GM21423 (cell line): ENCODE measurements around the gene METTL26.

ENCODE experiments used
- ATAC-seq: cut with Tn5 transposase; IDR thresholded peaks from one replicate; pipeline ENCODE4 v1.9.1; 2021; ENCODE audit warnings: mild to moderate bottlenecking, moderate library complexity; ENCODE audit not compliant: unreplicated experiment

METTL26 gene

DNA sequence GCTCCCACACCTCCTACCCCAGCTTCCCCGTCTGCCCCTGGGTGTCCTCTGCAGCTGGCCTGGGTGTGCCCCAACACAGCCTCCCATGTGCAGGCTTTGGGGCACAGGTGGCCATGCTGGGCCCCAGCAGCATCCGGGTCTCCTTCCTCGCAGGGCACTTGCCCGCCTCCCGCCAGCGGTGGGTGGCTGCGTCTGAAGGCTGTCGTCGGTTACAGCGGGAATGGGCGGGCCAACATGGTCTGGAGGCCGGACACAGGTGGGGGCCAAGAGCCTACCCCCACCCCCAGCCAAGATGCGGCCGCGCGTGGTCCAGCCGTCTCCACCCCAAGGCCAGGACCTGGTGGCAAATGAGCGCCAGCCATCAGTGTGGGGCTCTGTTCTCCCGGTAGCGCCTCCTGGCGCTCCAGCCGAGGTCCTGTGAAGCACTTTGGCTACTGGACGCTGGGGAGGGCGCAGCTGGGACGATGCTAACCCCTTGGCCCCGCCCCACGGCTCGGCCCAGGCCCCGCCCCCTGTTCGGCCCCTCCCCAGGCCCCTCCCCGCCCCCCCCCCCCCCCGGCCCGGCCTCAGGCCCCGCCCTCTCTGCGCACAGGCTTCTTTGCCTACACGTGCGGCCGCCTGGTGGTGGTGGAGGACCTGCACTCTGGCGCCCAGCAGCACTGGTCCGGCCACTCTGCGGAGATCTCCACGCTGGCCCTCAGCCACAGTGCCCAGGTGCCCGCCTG is 24.5 kb upstream of the METTL26 start:
- peak; percentile 38 for ATAC-seq

DNA sequence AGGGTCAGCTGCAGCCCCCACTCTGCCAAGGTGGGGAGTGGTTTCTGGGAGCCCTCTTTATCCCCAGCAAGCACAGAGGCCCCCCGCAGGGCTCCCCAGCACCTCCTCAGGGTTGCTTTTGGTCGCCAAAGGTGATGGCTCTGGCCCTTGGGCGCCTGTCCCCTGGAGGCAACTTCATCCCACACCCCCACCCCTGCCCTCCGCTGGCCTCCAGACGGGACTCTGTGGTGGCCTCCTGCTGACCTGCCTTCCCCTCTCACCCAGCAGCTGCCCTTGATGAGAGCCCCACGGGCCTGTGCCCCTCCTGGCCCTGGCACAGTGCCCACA is 24.0 kb upstream of the METTL26 start:
- no peak for ATAC-seq

DNA sequence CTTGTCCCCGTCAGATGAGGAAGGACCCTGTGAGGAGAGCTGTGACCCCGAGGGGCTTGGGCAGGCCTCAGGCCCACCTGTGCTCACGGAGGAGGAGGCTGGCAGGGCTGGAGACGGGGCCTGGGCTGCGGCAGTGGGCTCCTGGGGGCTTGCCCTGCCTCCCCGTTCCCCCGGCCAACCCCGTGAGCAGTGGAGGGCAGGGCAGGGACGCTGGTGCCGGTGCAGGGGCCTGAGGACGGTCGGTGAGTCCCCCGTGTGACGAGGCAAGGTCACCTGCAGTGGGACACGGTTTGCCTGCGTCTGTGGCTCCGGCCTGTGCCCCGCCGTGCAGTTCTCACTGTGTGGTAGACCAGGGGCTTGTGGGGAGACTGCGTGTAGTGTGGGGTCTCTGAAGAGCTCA is 23.5 kb upstream of the METTL26 start:
- no peak for ATAC-seq

DNA sequence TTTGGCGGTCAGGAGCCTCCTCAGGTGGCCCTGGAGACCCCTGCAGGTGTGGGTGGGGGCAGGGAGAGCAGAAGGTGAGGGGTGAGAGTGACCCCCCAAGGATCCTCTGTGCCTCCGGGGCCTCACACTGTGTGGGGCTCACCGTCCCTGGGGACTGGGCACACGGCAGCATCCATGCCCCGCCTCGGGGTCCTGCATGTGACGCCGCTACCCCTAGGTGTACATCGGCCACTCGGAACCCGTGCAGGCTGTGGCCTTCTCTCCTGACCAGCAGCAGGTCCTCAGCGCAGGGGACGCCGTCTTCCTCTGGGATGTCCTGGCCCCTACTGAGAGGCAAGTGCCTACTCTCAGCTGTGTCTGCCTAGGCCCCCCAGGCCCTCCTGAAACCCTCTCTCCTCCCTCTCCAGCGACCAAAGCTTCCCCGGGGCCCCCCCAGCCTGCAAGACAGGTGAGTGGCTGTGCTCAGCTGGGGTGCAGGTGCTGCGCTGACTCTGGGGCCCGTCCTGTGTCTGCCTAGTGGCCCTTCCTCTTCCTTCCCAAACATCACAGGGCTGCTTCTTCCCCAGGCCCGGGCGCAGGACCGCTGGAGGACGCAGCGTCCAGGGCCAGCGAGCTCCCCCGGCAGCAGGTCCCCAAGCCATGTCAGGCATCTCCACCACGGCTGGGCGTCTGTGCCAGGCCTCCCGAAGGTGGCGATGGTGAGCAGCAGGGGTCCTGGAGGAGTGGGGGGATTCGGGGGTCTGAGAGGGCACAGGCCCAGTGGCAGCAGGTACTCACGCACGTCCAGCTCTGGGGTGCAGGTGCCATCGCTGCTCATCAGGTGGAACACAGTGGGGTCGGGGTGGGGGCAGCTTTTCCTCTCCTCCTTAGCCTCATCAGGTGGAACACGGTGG is 22.8 kb upstream of the METTL26 start:
- no peak for ATAC-seq

DNA sequence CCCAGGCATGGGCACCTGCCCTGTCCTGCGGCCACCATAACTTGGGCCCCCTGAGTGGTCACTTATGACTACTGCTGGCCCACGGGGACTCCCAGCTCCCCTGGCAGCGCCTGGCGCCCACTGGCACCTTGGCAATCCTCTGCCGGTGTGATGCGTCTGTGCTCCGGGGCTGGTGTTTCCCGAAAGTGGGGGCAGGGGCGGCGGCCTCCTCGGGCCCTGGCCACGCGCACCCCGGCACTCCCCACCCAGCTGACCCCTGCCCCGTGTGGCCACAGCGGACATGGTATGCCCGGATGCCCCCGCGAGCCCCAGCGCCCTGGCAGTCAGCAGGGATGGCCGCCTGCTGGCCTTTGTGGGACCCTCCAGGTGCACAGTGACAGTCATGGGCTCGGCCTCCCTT is 21.4 kb upstream of the METTL26 start:
- ATAC-seq: no peak

DNA sequence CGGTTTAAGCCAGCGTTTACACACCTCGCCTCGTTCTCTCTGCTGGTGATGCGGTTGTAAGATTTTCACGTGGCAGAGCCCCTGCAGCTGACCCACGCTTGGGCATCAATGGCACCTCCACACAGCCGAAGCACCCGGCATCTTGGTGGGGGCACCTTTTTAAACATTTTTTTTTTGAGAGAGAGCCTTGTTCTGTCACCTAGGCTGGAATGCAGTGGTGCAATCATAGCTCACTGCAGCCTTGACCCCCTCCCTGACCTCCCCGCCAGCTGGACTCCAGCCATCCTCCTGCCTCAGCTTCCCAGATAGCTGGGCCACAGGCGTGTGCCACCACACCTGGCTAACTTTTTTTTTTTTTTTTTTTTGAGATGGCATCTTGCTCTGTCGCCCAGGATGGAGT is 17.9 kb upstream of the METTL26 start:
- ATAC-seq: no peak

DNA sequence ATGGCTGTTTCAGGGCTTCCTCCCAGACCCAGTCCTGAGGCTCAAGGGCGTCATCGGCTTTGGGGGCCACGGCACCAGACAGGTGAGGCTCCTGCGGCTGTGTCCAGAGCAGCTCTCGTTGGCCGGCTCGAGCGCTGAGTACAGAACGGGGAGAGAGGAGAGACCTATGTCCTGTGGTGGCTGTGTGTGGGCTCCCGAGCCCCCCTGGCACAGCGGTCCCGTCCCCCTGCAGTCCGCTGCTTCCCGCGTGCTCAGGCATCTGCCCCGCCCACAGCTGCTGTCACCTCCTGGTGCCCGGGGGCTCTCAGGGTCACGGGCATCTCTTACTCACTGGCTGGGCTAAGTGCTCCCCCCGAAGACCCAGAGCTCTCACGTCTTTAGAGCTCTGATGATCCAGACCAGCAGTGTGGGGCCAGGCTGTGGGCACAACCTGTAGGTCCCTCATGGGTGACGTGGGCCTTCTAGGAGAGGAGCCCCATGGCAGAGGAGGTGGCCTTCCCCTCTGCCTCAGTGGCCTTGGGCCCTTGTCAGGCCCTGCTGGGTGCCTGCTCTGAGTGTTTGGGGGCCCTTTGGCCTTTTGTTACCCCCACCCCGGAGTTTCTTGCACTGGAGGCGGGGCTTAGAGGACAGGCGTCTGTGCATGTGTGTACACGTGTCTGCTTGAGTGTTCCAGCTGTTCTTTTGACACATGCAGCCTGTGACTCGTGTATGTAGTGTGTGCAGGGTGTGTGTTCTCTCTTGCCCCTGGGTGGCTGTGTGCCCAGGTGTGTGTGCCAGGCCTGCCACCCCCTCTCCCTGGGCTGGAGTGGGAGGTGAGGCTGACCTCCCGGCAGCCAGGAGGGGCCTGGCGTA is 16.6 kb upstream of the METTL26 start:
- ATAC-seq: no peak

DNA sequence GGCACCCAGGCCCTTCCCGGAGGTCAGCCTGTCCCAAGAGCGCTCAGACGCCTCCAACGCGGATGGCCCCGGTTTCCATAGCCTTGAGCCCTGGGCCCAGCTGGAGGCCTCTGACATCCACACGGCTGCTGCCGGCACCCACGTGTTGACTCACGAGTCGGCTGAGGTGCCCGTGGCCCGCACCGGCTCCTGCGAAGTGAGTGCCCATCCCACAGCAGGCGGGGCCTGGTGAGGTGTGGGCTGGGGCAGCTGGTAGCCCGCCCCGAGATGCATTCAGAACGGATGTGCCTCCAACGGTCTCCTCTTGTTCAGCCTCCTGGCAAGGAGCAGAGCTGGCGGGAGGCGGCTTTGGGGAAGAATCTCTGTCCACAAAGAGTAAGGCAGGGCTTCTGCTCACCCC is 15.7 kb upstream of the METTL26 start:
- no peak for ATAC-seq

DNA sequence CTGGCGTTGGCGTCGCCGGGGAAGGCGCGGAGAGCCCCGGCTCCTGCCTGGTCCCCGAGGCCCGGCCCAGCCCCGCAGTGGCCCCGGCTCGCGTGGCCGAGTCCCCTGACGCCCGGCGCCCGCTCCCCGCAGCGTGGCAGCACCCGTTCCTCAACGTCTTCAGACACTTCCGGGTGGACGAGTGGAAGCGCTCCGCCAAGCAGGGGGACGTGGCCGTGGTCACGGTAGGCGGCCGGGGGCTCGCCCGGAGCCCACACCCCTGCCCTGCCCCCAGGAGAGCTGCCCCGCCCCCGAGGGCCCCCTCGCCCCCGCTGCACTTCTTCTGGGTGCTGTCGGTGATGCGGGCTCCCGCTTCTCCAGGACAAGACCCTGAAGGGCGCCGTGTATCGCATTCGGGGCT is 13.5 kb upstream of the METTL26 start:
- ATAC-seq: peak; percentile 3

DNA sequence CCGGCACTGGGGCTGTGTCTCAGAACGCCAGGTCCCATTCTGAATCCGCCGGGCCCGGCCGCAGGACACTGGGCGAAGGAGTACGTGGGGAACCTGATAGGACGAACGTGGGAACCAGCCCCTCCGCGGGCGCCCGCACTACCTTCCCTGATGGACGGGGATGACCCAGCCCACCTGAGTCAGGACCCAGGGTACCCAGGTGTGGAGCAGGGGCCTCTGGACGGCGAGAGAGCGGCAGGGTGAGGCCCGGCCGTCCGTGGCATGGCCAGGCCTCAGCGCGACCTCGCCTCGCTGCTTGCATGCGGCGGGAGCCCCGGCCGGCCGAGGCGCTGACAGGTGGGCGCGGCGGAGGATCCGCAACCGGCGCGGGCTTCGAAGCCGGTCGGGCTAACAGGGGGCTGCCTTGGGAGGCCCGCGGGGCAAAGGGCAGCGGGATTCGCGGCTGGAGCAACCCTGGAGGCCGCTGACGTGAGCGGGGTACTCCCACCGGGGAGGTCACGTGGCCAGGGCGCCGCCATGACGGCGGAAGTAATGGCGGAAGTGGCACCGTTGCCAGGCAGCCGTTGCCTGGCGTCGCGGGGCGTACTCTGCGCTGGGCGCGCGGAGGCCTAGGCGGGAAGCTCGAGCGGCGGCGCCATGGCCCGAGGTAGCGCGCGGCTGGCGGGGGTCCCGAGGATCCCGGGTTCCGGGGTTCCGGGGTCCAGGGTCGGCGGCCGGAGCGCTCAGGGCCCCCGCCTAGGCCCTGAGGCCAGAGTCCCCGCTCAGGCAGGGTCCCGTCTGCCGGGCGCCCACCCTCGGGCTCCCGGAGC is 12.9 kb upstream of the METTL26 start, which contains the start of gene WDR90:
WDR90 (plus strand) TSS at position 585 of the 809 bp plus-strand sequence; CDS start at position 637, 52 bp downstream.
- peak; percentile 70 for ATAC-seq

DNA sequence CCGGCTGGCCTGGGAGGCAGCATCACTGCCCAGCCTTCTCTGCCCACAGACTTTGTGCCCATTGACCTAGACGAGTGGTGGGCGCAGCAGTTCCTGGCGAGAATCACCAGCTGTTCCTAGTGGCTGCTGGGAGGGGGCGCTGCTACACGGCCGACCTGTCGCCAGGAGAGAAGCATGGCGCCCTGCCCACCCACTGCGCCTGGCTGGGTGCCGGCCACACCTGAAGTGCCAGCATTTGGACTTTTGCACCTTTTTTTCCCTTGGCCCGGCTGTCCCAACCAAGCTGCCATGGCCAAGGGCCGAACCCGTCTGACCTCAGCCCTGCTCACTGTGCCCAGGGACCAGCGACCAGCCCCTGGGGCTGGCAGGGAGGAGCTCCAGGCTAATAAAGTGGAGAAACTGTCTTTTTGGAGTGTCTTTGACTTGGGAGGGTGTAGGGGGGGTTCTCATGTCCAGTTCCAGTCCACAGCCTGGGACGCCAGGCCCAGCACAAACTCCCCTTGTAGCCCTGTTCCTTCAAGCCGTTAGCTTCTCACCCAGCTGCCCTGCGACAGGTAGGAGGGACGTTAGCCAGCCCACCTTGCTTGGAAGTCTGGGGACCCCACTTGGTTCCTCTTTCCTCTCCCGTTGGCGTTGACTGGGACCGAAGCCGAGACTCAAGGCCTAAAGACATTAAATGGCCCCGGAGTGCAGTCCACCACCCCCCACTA is 12.1 kb upstream of the METTL26 start:
- no peak for ATAC-seq

DNA sequence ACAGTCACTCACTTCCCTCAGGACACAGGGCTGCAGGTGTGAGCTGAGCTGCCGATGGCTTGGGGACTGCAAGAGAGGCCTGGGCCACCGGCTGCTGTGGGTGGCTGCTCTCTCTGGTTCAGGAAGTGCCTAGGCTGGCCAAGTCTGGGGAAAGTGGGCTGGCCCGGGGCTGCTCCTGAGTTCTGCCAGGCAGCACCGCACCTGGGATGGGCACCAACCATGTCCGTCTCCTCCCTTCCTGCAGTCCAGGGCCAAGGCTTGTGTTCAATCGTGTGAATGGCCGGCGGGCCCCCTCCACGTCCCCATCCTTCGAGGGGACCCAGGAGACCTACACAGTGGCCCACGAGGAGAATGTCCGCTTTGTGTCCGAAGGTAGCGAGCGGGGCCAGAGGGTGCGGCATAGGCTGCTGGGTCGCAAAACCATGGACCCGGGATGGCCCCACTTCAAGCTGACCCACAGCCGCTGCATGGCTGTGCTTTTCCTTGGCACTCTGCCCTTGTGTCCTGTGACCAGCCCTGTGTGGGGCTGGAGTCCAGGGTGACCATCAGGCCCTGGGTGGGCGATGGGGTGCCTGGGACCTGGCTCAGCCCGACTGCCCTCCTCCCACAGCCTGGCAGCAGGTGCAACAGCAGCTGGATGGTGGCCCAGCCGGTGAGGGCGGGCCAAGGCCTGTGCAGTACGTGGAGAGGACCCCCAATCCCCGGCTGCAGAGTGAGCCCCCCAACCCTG is 11.2 kb upstream of the METTL26 start:
- ATAC-seq: no peak

DNA sequence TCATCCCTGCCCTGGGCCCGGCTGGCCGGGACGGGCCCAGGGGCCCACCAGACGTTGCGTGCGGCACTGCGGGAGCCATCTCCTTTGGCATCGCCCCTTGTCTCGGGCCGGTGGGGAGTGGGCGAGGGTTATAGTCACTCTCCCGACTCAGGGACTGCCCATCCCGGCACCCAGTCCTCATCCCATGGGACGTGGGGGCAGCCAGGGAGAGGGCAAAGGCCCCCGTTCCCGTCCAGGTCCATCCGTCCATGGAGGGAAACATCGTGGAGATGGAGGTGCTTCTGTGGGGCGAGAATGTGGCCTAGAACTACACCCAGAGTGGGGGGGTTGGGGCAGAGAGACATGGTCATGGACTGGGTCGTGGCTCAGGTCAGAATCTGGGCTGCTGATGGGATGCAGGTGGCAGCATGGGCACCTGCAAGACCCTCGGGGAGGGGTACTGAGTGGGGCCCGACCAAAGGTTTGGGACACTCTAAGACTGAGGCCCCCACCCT is 10.6 kb upstream of the METTL26 start:
- ATAC-seq: no peak

DNA sequence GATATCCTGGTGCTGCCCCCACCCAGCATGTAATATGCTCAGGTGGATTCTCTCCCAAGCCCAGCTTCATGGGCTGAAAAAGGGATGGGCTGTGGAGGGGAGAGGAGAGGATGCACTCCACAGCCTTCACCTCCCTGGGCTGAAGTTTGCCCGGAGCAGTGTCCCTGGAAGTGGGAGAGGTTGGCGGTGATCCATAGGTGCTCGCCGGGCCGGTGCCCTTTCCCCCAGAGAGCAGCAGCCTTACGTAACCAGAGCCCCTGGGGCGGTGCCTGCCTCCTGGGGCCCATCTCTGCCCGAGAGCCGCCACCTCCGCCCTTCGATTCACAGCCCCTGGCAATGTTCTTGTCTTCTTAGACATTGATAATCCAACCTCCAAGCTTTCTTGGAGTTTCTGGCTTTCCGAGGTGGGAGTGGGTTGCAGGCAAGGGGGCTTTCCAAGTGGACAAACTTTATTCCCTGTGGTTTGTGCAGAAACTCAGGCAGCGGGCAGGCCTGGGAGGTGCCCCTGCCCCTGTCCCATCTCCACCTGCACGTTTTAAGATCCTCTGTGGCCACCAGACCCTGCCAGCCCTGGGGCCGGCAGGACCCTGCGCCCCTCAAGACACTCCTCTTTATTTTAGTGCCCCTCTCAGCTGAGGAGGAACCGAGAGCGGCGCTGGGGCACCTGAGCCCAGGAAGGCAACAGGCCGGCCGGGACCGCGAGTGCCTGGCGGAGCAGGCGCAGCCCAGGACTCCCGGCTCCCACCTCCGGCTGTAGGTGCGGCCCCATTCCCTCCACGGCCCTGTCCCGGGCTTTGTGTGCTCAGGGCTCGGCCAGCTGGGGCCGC is 10.0 kb upstream of the METTL26 start:
- ATAC-seq: no peak

DNA sequence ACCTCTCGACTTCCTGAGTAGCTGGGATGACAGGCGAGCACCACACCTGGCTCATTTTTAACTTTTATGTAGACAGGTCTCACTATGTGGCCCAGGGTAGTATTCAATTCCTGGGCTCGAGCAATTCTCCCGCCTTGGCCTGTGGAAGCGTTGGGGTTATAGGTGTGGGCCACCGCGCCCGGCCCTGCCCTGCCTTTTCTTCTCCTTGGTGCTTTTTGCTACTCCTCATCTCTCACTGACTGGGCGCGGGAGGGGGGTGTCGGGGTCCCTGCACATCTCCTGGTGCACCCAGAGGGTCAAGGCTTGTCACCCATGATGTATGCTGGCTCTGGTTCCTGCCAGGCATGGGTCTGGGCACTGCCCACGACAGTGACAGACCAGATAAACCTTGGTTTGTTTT is 8.5 kb upstream of the METTL26 start:
- ATAC-seq: no peak

DNA sequence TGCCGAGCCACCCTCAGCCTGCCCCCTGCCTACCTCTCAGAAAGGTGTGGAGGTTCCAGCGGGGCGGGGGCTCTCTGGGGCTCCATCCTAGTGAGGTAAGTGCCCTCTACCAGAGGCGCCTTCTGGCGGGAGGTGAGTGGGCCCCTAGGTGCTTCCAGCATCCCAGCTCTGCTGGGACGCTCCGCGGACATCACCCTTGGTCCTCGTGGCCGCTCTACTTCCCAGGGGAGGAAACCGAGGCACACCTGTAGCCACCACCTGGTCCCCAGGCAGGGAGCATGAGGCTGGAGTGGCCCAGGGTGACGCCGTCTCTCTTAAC is 6.9 kb upstream of the METTL26 start:
- ATAC-seq: no peak

DNA sequence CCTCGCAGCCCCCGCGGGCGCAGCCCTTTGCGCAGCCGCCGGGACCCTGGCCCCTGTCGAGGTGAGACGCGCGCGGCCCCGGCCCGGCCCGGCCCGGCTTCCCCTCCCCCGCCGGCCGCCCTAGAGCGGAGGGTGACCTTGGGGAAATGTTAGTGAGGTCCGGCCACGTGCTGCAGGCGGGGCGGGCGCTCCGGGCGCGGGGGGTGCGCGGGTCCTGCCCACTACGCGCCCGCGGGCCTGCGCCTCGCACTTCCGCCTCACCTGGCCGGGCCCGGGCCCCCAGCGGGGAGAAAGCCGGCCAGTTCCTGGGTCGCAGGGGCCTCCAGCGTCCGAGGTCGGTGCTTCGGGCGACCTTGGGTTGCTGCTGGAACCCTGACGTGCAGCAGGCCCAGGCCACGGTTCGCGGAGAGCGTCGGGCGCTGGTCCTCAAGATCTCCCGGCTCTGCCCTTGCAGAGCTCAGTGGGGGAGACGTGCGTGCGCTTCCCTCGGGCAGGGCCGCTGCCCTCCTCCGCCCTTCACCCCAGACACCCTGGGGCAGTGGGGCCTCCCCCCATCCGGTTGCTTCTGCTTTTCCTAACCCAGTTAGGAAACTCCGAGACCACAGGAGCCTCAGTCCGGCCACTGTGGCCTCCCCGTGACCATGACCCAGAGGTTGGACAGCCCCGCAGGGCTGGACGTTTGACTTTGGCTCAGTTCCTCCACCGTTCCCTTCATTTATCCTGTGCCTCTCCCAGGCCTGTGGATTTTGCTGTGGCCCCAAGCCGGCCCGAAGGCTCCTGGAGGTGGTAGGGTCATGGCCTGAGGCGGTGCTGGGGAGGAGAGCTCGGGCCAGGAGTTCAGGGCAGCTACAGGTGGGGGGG is 6.3 kb upstream of the METTL26 start:
- peak; percentile 27 for ATAC-seq
